CMK (cell line): ENCODE measurements around the gene AKIRIN2.

ENCODE experiments used
- DNase-seq: peaks from one replicate; pipeline ENCODE4 v3.0.0-alpha.2; 2010; ENCODE audit warnings: low read depth

AKIRIN2 gene

DNA sequence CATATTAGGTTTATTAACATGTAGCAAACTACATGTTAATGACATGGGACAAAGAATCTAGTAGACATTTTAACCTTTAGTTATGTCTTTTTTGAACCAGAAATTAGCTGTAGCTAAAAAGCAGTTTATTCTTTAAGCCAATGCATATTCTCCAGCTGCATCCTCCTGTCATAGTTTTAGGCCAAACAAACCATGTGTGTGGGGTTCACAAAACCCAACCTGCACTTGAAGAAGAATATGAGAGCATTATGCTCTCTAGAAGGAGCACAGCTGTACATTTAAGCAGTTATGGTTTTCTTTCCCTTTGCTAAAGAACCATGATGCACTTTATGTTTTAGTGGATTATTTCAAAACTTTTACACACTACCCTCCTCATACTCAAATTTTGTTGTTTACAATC, 46.2 kb downstream of the AKIRIN2 start:
- DNase-seq = no peak

- no peak for DNase-seq
These were observed 47.1 kb downstream of the AKIRIN2 start for GRCh38 chr6:87654875-87655454.

DNA sequence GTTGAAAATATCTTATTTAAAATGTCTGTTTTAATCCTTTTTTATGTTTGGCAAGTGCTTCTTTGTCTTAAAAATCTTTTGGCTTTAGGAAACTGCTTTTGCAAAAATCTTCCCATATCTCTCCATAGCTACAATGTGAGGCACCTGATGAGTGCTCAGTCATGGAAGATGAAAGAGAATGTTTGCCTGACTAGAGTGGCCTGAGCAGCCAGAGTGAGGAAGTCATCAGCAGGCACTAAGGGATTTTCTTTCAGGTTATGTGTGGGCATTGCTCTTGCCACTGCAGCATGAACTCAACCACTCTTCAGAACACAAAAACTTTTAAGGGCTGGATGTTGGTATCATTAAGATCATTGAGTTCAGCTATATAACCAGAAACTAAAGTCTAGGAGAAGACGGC, 47.9 kb downstream of the AKIRIN2 start:
- no peak for DNase-seq

- no peak for DNase-seq
These were observed 48.7 kb downstream of the AKIRIN2 start for GRCh38 chr6:87653074-87653962.

DNA sequence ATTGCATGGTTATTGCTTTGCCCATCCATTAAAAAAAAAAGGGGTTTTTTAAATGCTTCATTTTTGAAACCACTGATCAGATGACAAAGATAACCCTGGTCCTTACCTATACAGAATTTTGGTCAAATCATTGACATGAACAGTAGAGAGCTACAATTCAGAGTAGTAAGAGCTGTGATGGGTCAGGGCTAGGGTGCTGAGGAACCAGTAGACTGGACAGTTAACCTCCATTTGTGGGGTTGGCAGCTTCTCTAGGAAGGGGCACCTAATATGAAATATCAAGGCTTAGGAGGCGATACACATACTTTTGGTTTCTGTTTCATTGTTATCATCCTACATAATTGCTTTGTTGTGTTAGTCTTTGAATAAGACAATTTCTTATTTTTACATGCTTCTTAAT, 57.0 kb downstream of the AKIRIN2 start:
- no peak for DNase-seq

GRCh38 chr6:87641065-87641692, 60.9 kb downstream of the AKIRIN2 start:
- no peak for DNase-seq

GRCh38 chr6:87639373-87639772, 62.7 kb downstream of the AKIRIN2 start:
- DNase-seq = no peak

DNA sequence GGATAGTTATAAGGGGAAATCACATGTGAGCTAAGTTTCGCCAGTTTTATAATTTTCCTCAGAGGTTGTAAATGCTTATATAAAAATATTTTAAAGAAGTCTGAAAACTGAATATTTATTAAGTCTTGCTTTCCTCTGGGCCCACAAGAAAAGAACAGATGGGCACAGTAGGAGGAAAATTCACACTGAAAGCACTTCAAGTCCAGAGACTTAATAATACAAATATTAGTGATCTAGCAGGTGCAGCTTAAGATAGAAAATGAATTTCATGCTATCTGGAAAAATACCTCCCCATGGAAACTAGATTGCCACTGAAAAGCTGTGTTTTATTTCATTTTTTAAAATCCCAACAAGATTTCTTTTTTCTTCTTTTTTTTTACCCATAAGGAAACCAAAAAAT, 64.9 kb downstream of the AKIRIN2 start:
- DNase-seq = no peak

DNA sequence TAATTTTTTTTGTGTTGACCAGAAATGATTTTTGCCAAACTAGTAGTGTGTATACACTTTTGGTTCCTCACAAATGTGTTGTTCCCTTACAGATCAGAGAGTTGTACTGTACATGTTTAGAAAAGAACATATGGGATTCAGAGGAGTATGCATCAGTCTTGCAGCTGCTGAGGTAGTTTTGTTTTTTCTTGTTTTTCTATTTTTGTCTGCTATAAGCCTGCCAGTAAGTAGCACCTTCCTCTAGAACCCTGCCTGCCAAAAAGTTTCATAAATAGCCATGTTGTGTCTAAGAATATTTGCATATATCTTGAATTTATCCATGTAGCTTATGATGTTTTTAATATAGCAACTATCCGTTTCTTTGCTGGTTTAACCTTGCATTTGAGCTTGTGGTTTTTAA, 65.7 kb downstream of the AKIRIN2 start:
- DNase-seq = no peak

- no peak for DNase-seq
These were observed 68.2 kb downstream of the AKIRIN2 start for GRCh38 chr6:87633851-87634250.

GRCh38 chr6:87630746-87631145, 71.3 kb downstream of the AKIRIN2 start:
- DNase-seq = no peak

DNA sequence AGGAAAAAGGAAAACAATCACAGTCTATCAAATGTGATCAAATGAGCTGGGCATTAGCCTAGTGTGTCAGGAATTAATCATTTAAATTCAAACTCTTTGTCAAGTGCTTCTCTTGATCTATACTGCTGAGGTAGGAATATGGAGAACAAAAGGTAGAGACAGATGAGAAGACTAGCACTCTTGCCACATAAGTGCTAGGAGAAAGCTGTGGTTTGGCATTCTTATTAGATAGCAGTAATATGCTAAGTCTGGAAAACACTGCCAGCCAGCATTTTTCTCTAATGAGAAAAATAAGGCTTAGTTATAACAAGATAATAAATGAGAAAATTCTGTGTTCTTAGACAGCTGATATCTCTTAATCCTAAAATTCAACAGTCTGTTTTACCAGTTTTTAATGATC, 73.2 kb downstream of the AKIRIN2 start:
- DNase-seq = no peak

DNA sequence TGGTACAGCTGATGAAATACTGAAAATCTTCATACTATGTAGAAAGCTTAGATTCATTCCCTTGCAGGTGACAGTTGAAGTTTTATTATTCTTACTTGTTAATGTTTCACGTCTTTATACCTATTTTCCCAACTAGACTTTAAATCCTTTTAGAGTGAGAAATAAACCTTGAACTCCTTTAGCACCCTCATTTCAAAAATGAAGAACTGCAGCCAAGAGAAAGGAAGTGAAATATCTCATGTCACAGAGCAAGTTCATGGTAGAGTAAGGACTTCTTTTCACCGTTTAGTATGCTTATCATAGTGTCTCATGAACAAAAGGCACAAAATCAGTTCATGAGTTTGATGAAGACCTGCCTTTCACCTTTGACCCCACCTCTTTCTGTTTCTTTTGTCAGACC, 73.6 kb downstream of the AKIRIN2 start:
- DNase-seq = no peak
